Measurements from ENCODE around the gene JAZF1.

Gene JAZF1

DNA sequence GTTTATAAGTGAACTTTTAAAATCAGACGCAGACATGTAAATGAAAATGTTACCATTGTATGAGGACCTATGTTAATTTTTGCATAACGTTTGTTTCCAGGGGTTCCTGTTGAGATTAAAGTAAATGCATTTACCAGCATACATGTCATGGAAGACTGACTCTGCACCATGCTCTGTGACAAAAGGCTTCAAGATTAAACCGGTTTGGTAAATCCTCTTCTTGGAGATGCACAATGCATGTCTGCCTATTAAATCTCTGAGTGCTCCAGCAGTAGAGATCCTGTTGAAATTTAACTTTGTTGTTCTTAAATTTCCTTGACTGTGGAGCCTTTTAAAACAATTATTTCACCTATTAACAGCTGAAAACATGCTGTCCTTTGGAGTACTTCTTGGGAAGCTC, 36.5 kb upstream of the JAZF1 start:
- TF ChIP-seq, protein P1, sequence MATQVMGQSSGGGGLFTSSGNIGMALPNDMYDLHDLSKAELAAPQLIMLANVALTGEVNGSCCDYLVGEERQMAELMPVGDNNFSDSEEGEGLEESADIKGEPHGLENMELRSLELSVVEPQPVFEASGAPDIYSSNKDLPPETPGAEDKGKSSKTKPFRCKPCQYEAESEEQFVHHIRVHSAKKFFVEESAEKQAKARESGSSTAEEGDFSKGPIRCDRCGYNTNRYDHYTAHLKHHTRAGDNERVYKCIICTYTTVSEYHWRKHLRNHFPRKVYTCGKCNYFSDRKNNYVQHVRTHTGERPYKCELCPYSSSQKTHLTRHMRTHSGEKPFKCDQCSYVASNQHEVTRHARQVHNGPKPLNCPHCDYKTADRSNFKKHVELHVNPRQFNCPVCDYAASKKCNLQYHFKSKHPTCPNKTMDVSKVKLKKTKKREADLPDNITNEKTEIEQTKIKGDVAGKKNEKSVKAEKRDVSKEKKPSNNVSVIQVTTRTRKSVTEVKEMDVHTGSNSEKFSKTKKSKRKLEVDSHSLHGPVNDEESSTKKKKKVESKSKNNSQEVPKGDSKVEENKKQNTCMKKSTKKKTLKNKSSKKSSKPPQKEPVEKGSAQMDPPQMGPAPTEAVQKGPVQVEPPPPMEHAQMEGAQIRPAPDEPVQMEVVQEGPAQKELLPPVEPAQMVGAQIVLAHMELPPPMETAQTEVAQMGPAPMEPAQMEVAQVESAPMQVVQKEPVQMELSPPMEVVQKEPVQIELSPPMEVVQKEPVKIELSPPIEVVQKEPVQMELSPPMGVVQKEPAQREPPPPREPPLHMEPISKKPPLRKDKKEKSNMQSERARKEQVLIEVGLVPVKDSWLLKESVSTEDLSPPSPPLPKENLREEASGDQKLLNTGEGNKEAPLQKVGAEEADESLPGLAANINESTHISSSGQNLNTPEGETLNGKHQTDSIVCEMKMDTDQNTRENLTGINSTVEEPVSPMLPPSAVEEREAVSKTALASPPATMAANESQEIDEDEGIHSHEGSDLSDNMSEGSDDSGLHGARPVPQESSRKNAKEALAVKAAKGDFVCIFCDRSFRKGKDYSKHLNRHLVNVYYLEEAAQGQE (IDR thresholded peaks at IDR 0.05; ENCODE audit: low read depth): no peak
- TF ChIP-seq, protein P2, sequence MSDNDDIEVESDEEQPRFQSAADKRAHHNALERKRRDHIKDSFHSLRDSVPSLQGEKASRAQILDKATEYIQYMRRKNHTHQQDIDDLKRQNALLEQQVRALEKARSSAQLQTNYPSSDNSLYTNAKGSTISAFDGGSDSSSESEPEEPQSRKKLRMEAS (IDR thresholded peaks at IDR 0.05): no peak
- TF ChIP-seq RAD21 (IDR thresholded peaks at IDR 0.05; ENCODE audit: low read depth) (no peak), NFIC (IDR thresholded peaks at IDR 0.05) (no peak), YY1 (IDR thresholded peaks at IDR 0.05; ENCODE audit: low read depth) (no peak)

DNA sequence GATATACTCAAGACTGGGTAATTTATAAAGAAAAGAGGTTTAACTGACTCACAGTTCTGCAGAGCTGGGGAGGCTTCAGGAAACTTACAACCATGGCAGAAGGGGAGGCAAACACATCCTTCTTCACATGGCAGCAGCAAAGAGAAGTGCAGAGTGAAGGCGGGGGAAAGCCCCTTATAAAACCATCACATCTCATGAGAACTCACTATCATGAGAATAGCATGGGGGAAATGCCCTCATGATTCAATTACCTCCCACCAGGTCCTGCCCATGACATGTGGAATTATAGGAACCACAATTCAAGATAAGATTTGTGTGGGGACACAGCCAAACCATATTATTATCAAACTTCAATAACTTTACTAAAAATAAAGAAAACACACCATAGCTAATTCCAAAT, 30.4 kb upstream of the JAZF1 start:
- no peak for TF ChIP-seq FOXM1 (IDR thresholded peaks at IDR 0.05; ENCODE audit: borderline replicate concordance, low read depth)
- TF ChIP-seq, protein P2 (IDR thresholded peaks at IDR 0.05): no peak
- no peak for TF ChIP-seq CEBPB (IDR thresholded peaks at IDR 0.05)
- no peak for TF ChIP-seq EGR1 (IDR thresholded peaks at IDR 0.05)
- no peak for TF ChIP-seq NFIC (IDR thresholded peaks at IDR 0.05)
- TF ChIP-seq, protein P3, sequence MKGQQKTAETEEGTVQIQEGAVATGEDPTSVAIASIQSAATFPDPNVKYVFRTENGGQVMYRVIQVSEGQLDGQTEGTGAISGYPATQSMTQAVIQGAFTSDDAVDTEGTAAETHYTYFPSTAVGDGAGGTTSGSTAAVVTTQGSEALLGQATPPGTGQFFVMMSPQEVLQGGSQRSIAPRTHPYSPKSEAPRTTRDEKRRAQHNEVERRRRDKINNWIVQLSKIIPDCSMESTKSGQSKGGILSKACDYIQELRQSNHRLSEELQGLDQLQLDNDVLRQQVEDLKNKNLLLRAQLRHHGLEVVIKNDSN (IDR thresholded peaks at IDR 0.05): no peak
- TF ChIP-seq RAD21 (IDR thresholded peaks at IDR 0.05; ENCODE audit: low read depth): no peak
- no peak for TF ChIP-seq YY1 (IDR thresholded peaks at IDR 0.05; ENCODE audit: low read depth)
- TF ChIP-seq, protein P1 (IDR thresholded peaks at IDR 0.05; ENCODE audit: low read depth): no peak
- TF ChIP-seq CREB1 (IDR thresholded peaks at IDR 0.05; ENCODE audit: low read depth): no peak

DNA sequence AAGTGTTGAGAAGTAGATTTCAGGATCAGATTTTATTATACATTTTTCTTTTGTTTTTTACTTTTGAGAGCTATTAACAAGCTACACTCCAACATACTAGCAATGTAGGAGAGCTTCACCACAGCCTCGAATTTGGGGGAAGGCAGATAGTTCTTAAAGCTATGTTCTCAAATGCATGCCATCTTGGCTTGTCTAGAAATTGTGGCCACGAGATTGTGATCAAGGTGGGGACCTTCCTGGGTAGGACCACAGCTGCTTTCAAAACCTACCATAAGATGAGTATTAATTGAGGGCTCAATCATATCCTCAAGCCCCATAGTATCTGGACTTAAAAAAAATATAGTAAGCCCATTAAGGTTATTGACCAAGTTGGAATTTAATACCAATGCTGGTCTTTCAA, 27.9 kb upstream of the JAZF1 start:
- TF ChIP-seq EP300 (IDR thresholded peaks at IDR 0.05; ENCODE audit: borderline replicate concordance) (no peak), NFIC (IDR thresholded peaks at IDR 0.05) (no peak), TEAD4 (IDR thresholded peaks at IDR 0.05) (no peak), FOXM1 (IDR thresholded peaks at IDR 0.05; ENCODE audit: borderline replicate concordance, low read depth) (no peak), CREB1 (IDR thresholded peaks at IDR 0.05; ENCODE audit: low read depth) (no peak), CEBPB (IDR thresholded peaks at IDR 0.05) (no peak), RAD21 (IDR thresholded peaks at IDR 0.05; ENCODE audit: low read depth) (no peak), EGR1 (IDR thresholded peaks at IDR 0.05) (no peak), YY1 (IDR thresholded peaks at IDR 0.05; ENCODE audit: low read depth) (no peak), TCF12 (IDR thresholded peaks at IDR 0.05; ENCODE audit: low read depth) (no peak), TAF1 (IDR thresholded peaks at IDR 0.05; ENCODE audit: low read depth) (no peak), ZBTB7A (IDR thresholded peaks at IDR 0.05; ENCODE audit: low read depth) (no peak)
- TF ChIP-seq, protein P2 (IDR thresholded peaks at IDR 0.05): no peak
- TF ChIP-seq, protein P1 (IDR thresholded peaks at IDR 0.05; ENCODE audit: low read depth): no peak
- TF ChIP-seq, protein P3 (IDR thresholded peaks at IDR 0.05): no peak

DNA sequence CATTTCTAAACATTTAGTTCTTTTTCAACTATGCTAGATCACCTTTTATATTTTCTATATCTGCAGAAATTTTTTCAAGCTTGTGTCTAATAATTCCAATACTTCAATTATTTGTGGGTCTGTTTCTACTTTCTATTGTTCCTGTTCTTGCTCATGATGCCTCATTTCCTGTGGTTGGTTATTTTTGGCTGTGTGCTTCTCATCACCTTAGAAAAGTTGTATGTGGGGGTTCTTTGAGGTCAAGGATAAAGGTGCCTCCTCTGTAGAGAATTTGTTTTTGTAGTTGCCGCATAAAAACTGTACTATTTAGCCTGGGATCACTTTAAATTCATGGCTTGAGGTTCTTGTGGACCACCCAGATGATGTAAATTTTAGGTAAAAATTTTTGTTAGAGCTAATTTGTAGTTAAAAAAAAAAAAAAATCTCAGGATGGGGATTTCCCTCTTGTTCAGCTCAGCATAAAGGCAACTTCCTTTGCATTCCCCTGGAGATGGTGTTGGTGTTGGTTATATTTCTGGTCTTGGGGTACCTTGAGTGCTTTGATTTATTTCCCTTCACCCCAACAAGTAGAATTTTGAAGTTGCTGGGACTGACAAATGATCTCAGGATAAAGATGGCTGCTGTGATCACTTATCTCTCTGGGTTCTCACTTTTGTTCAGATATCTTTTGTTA, 27.0 kb upstream of the JAZF1 start:
- TF ChIP-seq RAD21 (IDR thresholded peaks at IDR 0.05; ENCODE audit: low read depth) (no peak), ZBTB7A (IDR thresholded peaks at IDR 0.05; ENCODE audit: low read depth) (no peak), TCF12 (IDR thresholded peaks at IDR 0.05; ENCODE audit: low read depth) (no peak), EGR1 (IDR thresholded peaks at IDR 0.05) (no peak), CEBPB (IDR thresholded peaks at IDR 0.05) (no peak), FOXM1 (IDR thresholded peaks at IDR 0.05; ENCODE audit: borderline replicate concordance, low read depth) (no peak), CREB1 (IDR thresholded peaks at IDR 0.05; ENCODE audit: low read depth) (no peak), YY1 (IDR thresholded peaks at IDR 0.05; ENCODE audit: low read depth) (no peak), EP300 (IDR thresholded peaks at IDR 0.05; ENCODE audit: borderline replicate concordance) (no peak), NFIC (IDR thresholded peaks at IDR 0.05) (no peak), TAF1 (IDR thresholded peaks at IDR 0.05; ENCODE audit: low read depth) (no peak), TEAD4 (IDR thresholded peaks at IDR 0.05) (no peak)
- TF ChIP-seq, protein P2 (IDR thresholded peaks at IDR 0.05): no peak
- TF ChIP-seq, protein P1 (IDR thresholded peaks at IDR 0.05; ENCODE audit: low read depth): no peak
- TF ChIP-seq, protein P3 (IDR thresholded peaks at IDR 0.05): no peak
